Measurements from ENCODE around the gene COL8A1. TPM values are rescaled to one million over a fixed set of nuclear protein-coding genes. Genes with fewer than 3 reads are reported as not detected.

The COL8A1 gene
- total RNA-seq, 2 experiments from 2014 or later, result not detected

DNA sequence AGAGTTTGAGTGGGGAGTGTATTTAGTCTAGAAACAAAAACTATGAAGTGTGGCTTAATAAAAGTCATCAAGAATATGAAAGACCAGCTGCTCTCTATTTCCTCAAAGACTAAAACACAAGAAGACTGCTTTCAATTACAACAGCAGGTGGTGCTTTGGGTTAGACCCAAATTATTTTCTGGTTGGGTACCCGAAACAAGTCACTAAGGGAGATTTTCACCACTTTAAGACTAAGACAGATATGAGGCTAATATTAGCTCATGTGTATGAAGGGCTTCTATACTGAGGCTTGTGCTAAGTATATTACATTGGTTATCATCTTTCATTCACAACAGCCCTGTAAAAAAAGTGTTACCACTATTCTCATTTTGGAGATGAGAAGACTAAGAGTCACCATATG, 43.1 kb downstream of the COL8A1 start:
- Mint-ChIP-seq H3K36me3 (ENCODE audit: low read depth) (no peaks in the 10 kb centered on the region), H3K4me3 (no peak overlapping the region), H3K4me1 (ENCODE audit: low read depth) (no peaks in the 10 kb centered on the region), H3K27me3 (peaks cover 8% of the 10 kb centered on the region), H3K9me3 (no peaks in the 10 kb centered on the region), H3K27ac (no peak overlapping the region)
- no peak overlapping the region for H3K4me3 ChIP-seq (ENCODE audit: low read length)
- ChIA-PET CTCF (no interaction called here), POLR2A (no interaction called here)
- H3K36me3 ChIP-seq (ENCODE audit: insufficient read depth, low read length), result no peaks in the 10 kb centered on the region
- intact Hi-C loops (cut with DNase I, micrococcal nuclease), result no loop called here
- ATAC-seq (ENCODE audit: poor library complexity) (no peak), DNase-seq (no peak)
- H3K27ac ChIP-seq (ENCODE audit: low read depth in 1 of 2, low read length in 2 of 2), result no peak overlapping the region
- H3K27me3 ChIP-seq (ENCODE audit: control insufficient read depth in 1 of 2, insufficient read depth in 2 of 2, low read length in 2 of 2), result no peaks in the 10 kb centered on the region
- TF ChIP-seq, protein P1, sequence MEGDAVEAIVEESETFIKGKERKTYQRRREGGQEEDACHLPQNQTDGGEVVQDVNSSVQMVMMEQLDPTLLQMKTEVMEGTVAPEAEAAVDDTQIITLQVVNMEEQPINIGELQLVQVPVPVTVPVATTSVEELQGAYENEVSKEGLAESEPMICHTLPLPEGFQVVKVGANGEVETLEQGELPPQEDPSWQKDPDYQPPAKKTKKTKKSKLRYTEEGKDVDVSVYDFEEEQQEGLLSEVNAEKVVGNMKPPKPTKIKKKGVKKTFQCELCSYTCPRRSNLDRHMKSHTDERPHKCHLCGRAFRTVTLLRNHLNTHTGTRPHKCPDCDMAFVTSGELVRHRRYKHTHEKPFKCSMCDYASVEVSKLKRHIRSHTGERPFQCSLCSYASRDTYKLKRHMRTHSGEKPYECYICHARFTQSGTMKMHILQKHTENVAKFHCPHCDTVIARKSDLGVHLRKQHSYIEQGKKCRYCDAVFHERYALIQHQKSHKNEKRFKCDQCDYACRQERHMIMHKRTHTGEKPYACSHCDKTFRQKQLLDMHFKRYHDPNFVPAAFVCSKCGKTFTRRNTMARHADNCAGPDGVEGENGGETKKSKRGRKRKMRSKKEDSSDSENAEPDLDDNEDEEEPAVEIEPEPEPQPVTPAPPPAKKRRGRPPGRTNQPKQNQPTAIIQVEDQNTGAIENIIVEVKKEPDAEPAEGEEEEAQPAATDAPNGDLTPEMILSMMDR (IDR thresholded peaks at IDR 0.05), result no peak
- H3K4me1 ChIP-seq (ENCODE audit: insufficient read depth, low read length), result no peaks in the 10 kb centered on the region
- H3K9me3 ChIP-seq (ENCODE audit: control insufficient read depth in 1 of 2, insufficient read depth in 1 of 2, low read length in 2 of 2), result no peaks in the 10 kb centered on the region

DNA sequence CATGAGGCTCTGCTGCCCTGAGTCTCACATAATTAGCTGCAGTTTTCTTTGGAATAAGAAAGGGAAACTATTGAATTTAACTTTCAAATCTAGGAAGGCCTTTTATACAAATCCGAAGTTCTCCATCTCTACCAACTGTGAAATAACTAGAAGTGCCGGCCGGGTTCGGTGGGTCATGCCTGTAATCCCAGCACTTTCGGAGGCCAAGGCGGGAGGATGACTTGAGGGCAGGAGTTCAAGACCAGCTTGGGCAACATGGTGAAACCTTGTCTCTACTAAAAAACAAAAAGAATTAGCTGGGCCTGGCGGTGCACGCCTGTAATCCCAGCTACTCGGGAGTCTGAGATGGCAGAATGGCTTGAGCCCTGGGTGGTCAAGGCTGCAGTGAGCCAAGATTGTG, 43.6 kb downstream of the COL8A1 start:
- CTCF ChIA-PET, result no interaction called here
- Histone ChIP-seq H3K9me3 (ENCODE audit: control insufficient read depth in 1 of 2, insufficient read depth in 1 of 2, low read length in 2 of 2) (no peaks in the 10 kb centered on the region), H3K27me3 (ENCODE audit: control insufficient read depth in 1 of 2, insufficient read depth in 2 of 2, low read length in 2 of 2) (no peaks in the 10 kb centered on the region), H3K4me3 (ENCODE audit: low read length) (no peak overlapping the region), H3K36me3 (ENCODE audit: insufficient read depth, low read length) (no peaks in the 10 kb centered on the region), H3K4me1 (ENCODE audit: insufficient read depth, low read length) (no peaks in the 10 kb centered on the region), H3K27ac (ENCODE audit: low read depth in 1 of 2, low read length in 2 of 2) (no peak overlapping the region)
- Mint-ChIP-seq H3K27ac (no peak overlapping the region), H3K9me3 (no peaks in the 10 kb centered on the region), H3K36me3 (ENCODE audit: low read depth) (no peaks in the 10 kb centered on the region), H3K4me3 (no peak overlapping the region), H3K4me1 (ENCODE audit: low read depth) (no peaks in the 10 kb centered on the region), H3K27me3 (peaks cover 9% of the 10 kb centered on the region)
- intact Hi-C loops (cut with DNase I, micrococcal nuclease), result no loop called here
- TF ChIP-seq, protein P1 (IDR thresholded peaks at IDR 0.05), result no peak
- ATAC-seq (ENCODE audit: poor library complexity), result no peak
- POLR2A ChIA-PET, result no interaction called here
- DNase-seq, result no peak

DNA sequence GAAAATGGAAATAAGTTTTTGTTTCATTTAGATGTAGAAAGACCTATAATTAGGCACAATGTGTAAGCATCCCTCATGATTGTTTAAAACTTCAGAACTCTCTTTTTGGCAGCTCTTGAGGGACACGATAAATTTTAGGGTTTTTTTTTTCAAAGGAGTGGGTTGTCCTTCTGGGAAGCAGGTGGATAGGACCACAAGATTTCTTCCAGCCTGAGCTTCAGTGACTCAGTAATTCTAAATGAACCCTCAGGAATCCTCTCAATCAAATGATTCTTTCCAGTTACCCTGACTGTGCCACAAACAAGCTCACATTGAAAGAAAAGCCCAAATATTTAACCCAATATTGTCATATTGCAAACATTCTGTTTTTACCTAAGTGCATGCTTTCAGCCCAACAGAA, 45.1 kb downstream of the COL8A1 start:
- Mint-ChIP-seq H3K9me3 (no peaks in the 10 kb centered on the region), H3K4me3 (no peak overlapping the region), H3K36me3 (ENCODE audit: low read depth) (no peaks in the 10 kb centered on the region), H3K4me1 (ENCODE audit: low read depth) (no peaks in the 10 kb centered on the region), H3K27ac (no peak overlapping the region), H3K27me3 (peaks cover 20% of the 10 kb centered on the region)
- no peak overlapping the region for H3K27ac ChIP-seq (ENCODE audit: low read depth in 1 of 2, low read length in 2 of 2)
- no peaks in the 10 kb centered on the region for H3K36me3 ChIP-seq (ENCODE audit: insufficient read depth, low read length)
- ChIA-PET CTCF (no interaction called here), POLR2A (no interaction called here)
- TF ChIP-seq, protein P1 (IDR thresholded peaks at IDR 0.05), result no peak
- no peaks in the 10 kb centered on the region for H3K27me3 ChIP-seq (ENCODE audit: control insufficient read depth in 1 of 2, insufficient read depth in 2 of 2, low read length in 2 of 2)
- ATAC-seq (ENCODE audit: poor library complexity) (no peak), DNase-seq (no peak)
- no peak overlapping the region for H3K4me3 ChIP-seq (ENCODE audit: low read length)
- no peaks in the 10 kb centered on the region for H3K4me1 ChIP-seq (ENCODE audit: insufficient read depth, low read length)
- no peaks in the 10 kb centered on the region for H3K9me3 ChIP-seq (ENCODE audit: control insufficient read depth in 1 of 2, insufficient read depth in 1 of 2, low read length in 2 of 2)
- intact Hi-C loops (cut with DNase I, micrococcal nuclease), result no loop called here

All from CD4-positive, alpha-beta T cell (primary cell).